Measurements from ENCODE around the gene SMAD5. TPM values are rescaled to one million over a fixed set of nuclear protein-coding genes. Genes with fewer than 3 reads are reported as not detected.

Gene SMAD5
- polyA plus RNA-seq, 3 donors = 7.9 to 19.2 (median 17.3) TPM

DNA sequence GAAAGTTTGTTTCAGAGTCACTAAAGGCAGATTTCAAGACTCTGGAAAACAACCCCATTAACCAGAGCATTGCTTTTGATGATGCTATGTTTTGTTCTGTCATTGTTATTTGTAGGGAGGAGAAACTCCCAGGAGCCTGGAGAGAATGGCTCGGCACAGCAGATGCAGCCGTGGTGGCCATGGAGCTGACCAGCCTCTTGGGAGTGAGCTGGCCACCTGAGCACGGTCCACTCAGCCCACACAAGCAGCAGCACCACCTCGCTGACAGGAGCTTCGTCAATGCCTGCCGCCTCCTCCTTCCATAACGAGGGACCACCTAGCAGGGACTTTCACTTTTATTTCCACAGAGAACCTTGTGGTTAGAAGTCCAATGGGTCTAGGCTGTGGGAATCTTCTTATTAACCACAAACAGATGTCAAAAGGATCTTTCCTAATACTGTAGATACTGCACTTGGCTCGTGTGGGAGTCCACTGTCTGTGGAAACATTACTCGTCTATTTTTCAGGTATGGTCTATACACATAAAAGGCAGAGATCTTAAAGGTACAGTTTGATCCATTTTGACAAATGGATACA is 81.4 kb downstream of the SMAD5 start:
- DNase-seq = no peak
- Histone ChIP-seq H3K27me3 (ENCODE audit: control insufficient read depth in 2 of 2, insufficient read depth in 2 of 2, low read length in 2 of 2) (no peaks in the 10 kb centered on the region), H2AFZ (ENCODE audit: insufficient read depth, low read depth, low read length, poor library complexity, severe bottlenecking) (no peak overlapping the region), H3K9me3 (replicated peaks in 1 of 2; ENCODE audit: control insufficient read depth in 1 of 2, insufficient read depth in 1 of 2, low read length in 2 of 2) (no peaks in the 10 kb centered on the region), H3K79me2 (ENCODE audit: insufficient read depth, low read length) (no peaks in the 10 kb centered on the region), H3K4me1 (ENCODE audit: control insufficient read depth in 1 of 2, insufficient read depth in 2 of 2, low read length in 2 of 2) (no peaks in the 10 kb centered on the region), H4K20me1 (ENCODE audit: insufficient read depth, low read length) (no peaks in the 10 kb centered on the region), H3K36me3 (replicated peaks in 1 of 2; ENCODE audit: control insufficient read depth in 1 of 2, insufficient read depth in 2 of 2, low read length in 2 of 2) (no peaks in the 10 kb centered on the region), H3K27ac (ENCODE audit: low read depth in 1 of 2, low read length in 2 of 2) (no peak overlapping the region), H3K9ac (ENCODE audit: insufficient read depth, low read length, poor library complexity, severe bottlenecking) (no peak overlapping the region), H3K4me3 (replicated peaks in 1 of 3; ENCODE audit: low read depth in 2 of 3, low read length in 3 of 3) (no peak overlapping the region), H3K4me2 (replicated peaks; ENCODE audit: extremely low read depth, low read length, poor library complexity, severe bottlenecking) (no peak overlapping the region)
- Mint-ChIP-seq H3K4me3 (no peak overlapping the region), H3K27ac (no peak overlapping the region), H3K27me3 (ENCODE audit: low read depth in 3 of 3) (peaks cover 12 to 16% (median 14%) of the 10 kb centered on the region in 3 donors), H3K9me3 (peaks cover 0 to 4% (median 0%) of the 10 kb centered on the region in 7 donors), H3K4me1 (no peaks in the 10 kb centered on the region), H3K36me3 (no peaks in the 10 kb centered on the region)
- 90% methylated on average over 2 of the region's 9 CpGs for WGBS (ENCODE audit: insufficient coverage)
- TF ChIP-seq CTCF (IDR thresholded peaks at IDR 0.05) = no peak
- intact Hi-C loops (cut with micrococcal nuclease) = loop anchor here (5.0 to 10.0 kb wide), 2 partner anchors 267 to 269 kb away; no protein-coding TSS in a partner anchor

DNA sequence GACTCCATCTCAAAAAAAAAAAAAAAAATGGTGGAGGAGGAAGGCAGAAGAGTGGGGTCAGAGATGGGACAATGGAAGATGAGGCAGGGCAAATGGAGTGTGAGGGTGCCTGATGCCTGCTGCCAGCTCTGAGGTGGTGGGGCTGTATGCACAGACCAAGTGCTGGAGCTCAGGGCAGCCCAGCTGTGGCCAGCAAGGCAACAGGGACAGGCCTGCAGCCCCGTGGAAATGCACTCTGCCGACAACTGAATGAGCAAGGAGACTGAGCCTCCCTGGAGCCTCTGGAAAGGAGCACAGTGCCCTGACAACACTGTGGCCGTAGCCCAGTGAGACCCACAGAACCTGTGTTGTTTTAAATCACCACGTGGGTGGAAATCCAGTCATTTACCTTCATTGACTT is 83.2 kb downstream of the SMAD5 start:
- H3K4me2 ChIP-seq (replicated peaks; ENCODE audit: extremely low read depth, low read length, poor library complexity, severe bottlenecking) = no peak overlapping the region
- no peak overlapping the region for H3K27ac ChIP-seq (ENCODE audit: low read depth in 1 of 2, low read length in 2 of 2)
- no peak overlapping the region for H3K9ac ChIP-seq (ENCODE audit: insufficient read depth, low read length, poor library complexity, severe bottlenecking)
- WGBS (ENCODE audit: insufficient coverage) = 86% methylated on average over 4 of the region's 4 CpGs
- H3K79me2 ChIP-seq (ENCODE audit: insufficient read depth, low read length) = no peaks in the 10 kb centered on the region
- DNase-seq = no peak
- H3K27me3 ChIP-seq (ENCODE audit: control insufficient read depth in 2 of 2, insufficient read depth in 2 of 2, low read length in 2 of 2) = no peaks in the 10 kb centered on the region
- no peak overlapping the region for H2AFZ ChIP-seq (ENCODE audit: insufficient read depth, low read depth, low read length, poor library complexity, severe bottlenecking)
- H3K4me1 Mint-ChIP-seq = no peaks in the 10 kb centered on the region
- no peak overlapping the region for H3K27ac Mint-ChIP-seq
- no peaks in the 10 kb centered on the region for H3K36me3 ChIP-seq (replicated peaks in 1 of 2; ENCODE audit: control insufficient read depth in 1 of 2, insufficient read depth in 2 of 2, low read length in 2 of 2)
- H3K4me1 ChIP-seq (ENCODE audit: control insufficient read depth in 1 of 2, insufficient read depth in 2 of 2, low read length in 2 of 2) = no peaks in the 10 kb centered on the region
- intact Hi-C loops (cut with micrococcal nuclease) = loop anchor here in 1 of 2 donors (10.0 kb wide), 1 partner anchor 271 kb away; no protein-coding TSS in a partner anchor
- no peak overlapping the region for H3K4me3 ChIP-seq (replicated peaks in 1 of 3; ENCODE audit: low read depth in 2 of 3, low read length in 3 of 3)
- H3K36me3 Mint-ChIP-seq = no peaks in the 10 kb centered on the region
- no peak for TF ChIP-seq CTCF (IDR thresholded peaks at IDR 0.05)
- H3K9me3 Mint-ChIP-seq = peaks cover 2 to 11% (median 7%) of the 10 kb centered on the region in 7 donors
- no peaks in the 10 kb centered on the region for H4K20me1 ChIP-seq (ENCODE audit: insufficient read depth, low read length)
- peaks cover 0 to 6% of the 10 kb centered on the region in 2 donors for H3K9me3 ChIP-seq (replicated peaks in 1 of 2; ENCODE audit: control insufficient read depth in 1 of 2, insufficient read depth in 1 of 2, low read length in 2 of 2)
- no peak overlapping the region for H3K4me3 Mint-ChIP-seq
- H3K27me3 Mint-ChIP-seq (ENCODE audit: low read depth in 3 of 3) = peaks cover 8 to 16% (median 9%) of the 10 kb centered on the region in 3 donors

All from CD14-positive monocyte (primary cell).